ENCODE results near the gene PLA2G4A. TPM values are rescaled to one million over a fixed set of nuclear protein-coding genes. Genes with fewer than 3 reads are reported as not detected.

PLA2G4A gene
- total RNA-seq, 1 donor from 2014 or later = 1.2 TPM

GRCh38 chr1:186829686-186830587 is 1.2 kb downstream of the PLA2G4A start:
- no peak for FAIRE-seq
- DNase-seq (ENCODE audit: low spot score in 2 of 2) = no peak

GRCh38 chr1:186831168-186831567 is 2.4 kb downstream of the PLA2G4A start:
- FAIRE-seq (no peak), DNase-seq (ENCODE audit: low spot score in 2 of 2) (no peak)

- FAIRE-seq (no peak), DNase-seq (ENCODE audit: low spot score in 2 of 2) (no peak)
Measured at GRCh38 chr1:186834399-186834958, 5.7 kb downstream of the PLA2G4A start.

GRCh38 chr1:186835448-186835847 is 6.7 kb downstream of the PLA2G4A start:
- DNase-seq (ENCODE audit: low spot score in 2 of 2) (no peak), FAIRE-seq (no peak)

- DNase-seq (ENCODE audit: low spot score in 2 of 2) = no peak
- no peak for FAIRE-seq
Measured at GRCh38 chr1:186837806-186838205, 9.1 kb downstream of the PLA2G4A start.

GRCh38 chr1:186838380-186839040 is 9.8 kb downstream of the PLA2G4A start:
- DNase-seq (ENCODE audit: low spot score in 2 of 2) (no peak), FAIRE-seq (no peak)

- DNase-seq (ENCODE audit: low spot score in 2 of 2) (no peak), FAIRE-seq (no peak)
Measured at GRCh38 chr1:186839041-186839400, 10.3 kb downstream of the PLA2G4A start.

- FAIRE-seq (no peak), DNase-seq (ENCODE audit: low spot score in 2 of 2) (no peak)
Measured at GRCh38 chr1:186841599-186841998, 12.8 kb downstream of the PLA2G4A start.

- no peak for FAIRE-seq
- no peak for DNase-seq (ENCODE audit: low spot score in 2 of 2)
Measured at GRCh38 chr1:186842547-186842946, 13.8 kb downstream of the PLA2G4A start.

- no peak for DNase-seq (ENCODE audit: low spot score in 2 of 2)
- FAIRE-seq = peak; percentile 15
Measured at GRCh38 chr1:186843226-186843625, 14.5 kb downstream of the PLA2G4A start.

GRCh38 chr1:186843931-186844330 is 15.2 kb downstream of the PLA2G4A start:
- DNase-seq (ENCODE audit: low spot score in 2 of 2) (no peak), FAIRE-seq (no peak)

- DNase-seq (ENCODE audit: low spot score in 2 of 2) (no peak), FAIRE-seq (no peak)
Measured at GRCh38 chr1:186845576-186846210, 16.9 kb downstream of the PLA2G4A start.

- no peak for DNase-seq (ENCODE audit: low spot score in 2 of 2)
- no peak for FAIRE-seq
Measured at GRCh38 chr1:186848509-186849130, 19.9 kb downstream of the PLA2G4A start.

GRCh38 chr1:186849271-186849671 is 20.5 kb downstream of the PLA2G4A start:
- FAIRE-seq (no peak), DNase-seq (ENCODE audit: low spot score in 2 of 2) (no peak)

- FAIRE-seq (no peak), DNase-seq (ENCODE audit: low spot score in 2 of 2) (no peak)
Measured at GRCh38 chr1:186849826-186850225, 21.1 kb downstream of the PLA2G4A start.

- FAIRE-seq = no peak
Measured at GRCh38 chr1:186854102-186854501, 25.4 kb downstream of the PLA2G4A start.

GRCh38 chr1:186858923-186859322 is 30.2 kb downstream of the PLA2G4A start:
- no peak for DNase-seq (ENCODE audit: low spot score in 2 of 2)

More at GRCh38 chr1:186854102-186854501, 25.4 kb downstream of the PLA2G4A start:
- DNase-seq (ENCODE audit: low spot score in 2 of 2) = no peak

GRCh38 chr1:186859995-186860394 is 31.2 kb downstream of the PLA2G4A start:
- DNase-seq (ENCODE audit: low spot score in 2 of 2) (no peak), FAIRE-seq (no peak)

More at GRCh38 chr1:186858923-186859322, 30.2 kb downstream of the PLA2G4A start:
- no peak for FAIRE-seq

- DNase-seq (ENCODE audit: low spot score in 2 of 2) (no peak), FAIRE-seq (no peak)
Measured at GRCh38 chr1:186864296-186864695, 35.5 kb downstream of the PLA2G4A start.

- DNase-seq (ENCODE audit: low spot score in 2 of 2) (no peak), FAIRE-seq (no peak)
Measured at GRCh38 chr1:186865253-186865652, 36.5 kb downstream of the PLA2G4A start.

Data from frontal cortex (tissue), 4 donors.